ENCODE results near the gene CSNK2B.

Gene CSNK2B

GRCh38 chr6:31659649-31660380, 6.1 kb upstream of the CSNK2B start:
- POLR2A ChIA-PET (ENCODE audit: low non-redundant PET), result interaction anchor here (0.9 to 1.0 kb wide), 2 partner anchors 10 to 76 kb away, joined by 3 to 4 read pairs; no protein-coding TSS in a partner anchor
- CTCF ChIA-PET, result no interaction called here

GRCh38 chr6:31660381-31661261, 5.3 kb upstream of the CSNK2B start, which contains the start of gene C6orf47:
TSS of gene C6orf47 (minus strand) at chr6:31660778. CDS start at chr6:31659947, 831 bp downstream.
- no peak for TF ChIP-seq CTCF (conservative IDR thresholded peaks at IDR 0.05; ENCODE audit: low read depth)
- POLR2A ChIA-PET (ENCODE audit: low non-redundant PET), result interaction anchor here (0.9 to 1.0 kb wide), 2 partner anchors 10 to 75 kb away, joined by 3 to 4 read pairs; no protein-coding TSS in a partner anchor
- peak; percentile 80 for DNase-seq (ENCODE audit: low spot score)
- CTCF ChIA-PET, result interaction anchor here (0.6 to 0.9 kb wide), 2 partner anchors 9 to 164 kb away, joined by 3 to 8 read pairs; no protein-coding TSS in a partner anchor
- peak within 1 kb of the TSS; percentile 88 for H3K27ac ChIP-seq

More at GRCh38 chr6:31659649-31660380, 6.1 kb upstream of the CSNK2B start:
- no peak for TF ChIP-seq CTCF (conservative IDR thresholded peaks at IDR 0.05; ENCODE audit: low read depth)
- DNase-seq (ENCODE audit: low spot score), result peak; percentile 38
- H3K27ac ChIP-seq, result peak overlapping the region; percentile 88

GRCh38 chr6:31661262-31662123, 4.4 kb upstream of the CSNK2B start:
- DNase-seq (ENCODE audit: low spot score), result no peak
- TF ChIP-seq CTCF (conservative IDR thresholded peaks at IDR 0.05; ENCODE audit: low read depth), result no peak
- POLR2A ChIA-PET (ENCODE audit: low non-redundant PET), result interaction anchor here (0.6 to 1.0 kb wide), 2 partner anchors 9 to 74 kb away, joined by 3 read pairs; no protein-coding TSS in a partner anchor
- CTCF ChIA-PET, result interaction anchor here (0.6 to 0.9 kb wide), 4 partner anchors 10 to 259 kb away, joined by 3 to 10 read pairs (median 6); no protein-coding TSS in a partner anchor
- H3K27ac ChIP-seq, result peak overlapping the region; percentile 88

GRCh38 chr6:31662124-31662723, 3.7 kb upstream of the CSNK2B start:
- no peak for DNase-seq (ENCODE audit: low spot score)
- H3K27ac ChIP-seq, result peak overlapping the region; percentile 88
- CTCF ChIA-PET, result interaction anchor here (0.7 kb wide), 1 partner anchor 260 kb away, joined by 10 read pairs; no protein-coding TSS in a partner anchor
- TF ChIP-seq CTCF (conservative IDR thresholded peaks at IDR 0.05; ENCODE audit: low read depth), result no peak
- POLR2A ChIA-PET (ENCODE audit: low non-redundant PET), result interaction anchor here (0.6 kb wide), 1 partner anchor 119 kb away, joined by 3 read pairs; no protein-coding TSS in a partner anchor

GRCh38 chr6:31663126-31663960, 2.5 kb upstream of the CSNK2B start:
- DNase-seq (ENCODE audit: low spot score), result peak; percentile 37
- ChIA-PET POLR2A (ENCODE audit: low non-redundant PET) (interaction anchor here (0.5 kb wide), 1 partner anchor 11 kb away, joined by 11 read pairs; no protein-coding TSS in a partner anchor), CTCF (interaction anchor here (0.5 to 1.0 kb wide), 3 partner anchors 24 to 1743 kb away, joined by 3 to 4 read pairs (median 3); partner anchors contain the start of gene ATP6V1G2)
- peak overlapping the region; percentile 98 for H3K27ac ChIP-seq
- TF ChIP-seq CTCF (conservative IDR thresholded peaks at IDR 0.05; ENCODE audit: low read depth), result no peak
